OCI-LY3 (cell line): Measurements from ENCODE around the gene KRTAP5-5.

ENCODE experiments used
- H2AFZ ChIP-seq: fragments of 200-600, 300-600 bp; shearing (Covaris generic); 2 replicates; pipeline ENCODE4 v1.6.0; 2014; ENCODE audit warnings: antibody characterized with exemption, low read depth, low read length
- H3K27ac ChIP-seq: fragments of 200-600, 300-600 bp; sonication (generic); 2 replicates; pipeline ENCODE4 v1.5.1; 2014; ENCODE audit warnings: mild to moderate bottlenecking, low read length, moderate library complexity, mixed read lengths
- H3K27me3 ChIP-seq: fragments of 200-600, 300-600 bp; sonication (generic); 2 replicates; pipeline ENCODE4 v1.6.1; 2014; ENCODE audit warnings: low read depth, low read length, mixed read lengths
- H3K36me3 ChIP-seq: fragments of 200-600, 300-600 bp; sonication (generic); replicated peaks from 2 replicates; pipeline ENCODE3; 2014; ENCODE audit warnings: low read depth, low read length, mixed read lengths
- H3K4me1 ChIP-seq: fragments of 300-600, 200-600 bp; sonication (generic); 2 replicates; pipeline ENCODE4 v1.6.1; 2014; ENCODE audit warnings: low read length, mixed read lengths
- H3K4me2 ChIP-seq: fragments of 200-600, 300-600 bp; sonication (generic); 2 replicates; pipeline ENCODE4 v1.6.1; 2014; ENCODE audit warnings: low read length, mixed read lengths
- H3K4me3 ChIP-seq: fragments of 300-600, 200-600 bp; sonication (generic); 2 replicates; pipeline ENCODE4 v1.5.1; 2014; ENCODE audit warnings: antibody characterized with exemption, mild to moderate bottlenecking, low read length, moderate library complexity
- H3K79me2 ChIP-seq: fragments of 300-600, 200-600 bp; shearing (Covaris generic); 2 replicates; pipeline ENCODE4 v1.6.1; 2014; ENCODE audit warnings: mild to moderate bottlenecking, low read length, mixed read lengths
- H3K9ac ChIP-seq: fragments of 300-600, 200-600 bp; shearing (Covaris generic); 2 replicates; pipeline ENCODE4 v1.6.0; 2014; ENCODE audit warnings: mild to moderate bottlenecking, low read length, moderate library complexity
- H3K9me3 ChIP-seq: fragments of 200-600, 300-600 bp; shearing (Covaris generic); 2 replicates; pipeline ENCODE4 v1.6.1; 2014; ENCODE audit warnings: low read length, mixed read lengths; ENCODE audit not compliant: insufficient read depth
- H4K20me1 ChIP-seq: fragments of 200-600, 300-600 bp; sonication (generic); 2 replicates; pipeline ENCODE4 v1.6.1; 2016; ENCODE audit warnings: low read length, mixed read lengths; ENCODE audit not compliant: insufficient read depth
- EZH2phosphoT487 ChIP-seq: fragments of 200-600 bp; shearing (Covaris generic); IDR thresholded peaks from 2 replicates; pipeline ENCODE4 v1.6.1; 2018; ENCODE audit warnings: antibody characterized with exemption, mixed run types, low read depth
- TF ChIP-seq, protein P1 (sequence below): fragments of 200-600, 300-600 bp; sonication (generic); IDR thresholded peaks from 2 replicates; pipeline ENCODE4 v1.5.1; 2014; ENCODE audit warnings: antibody characterized with exemption, low read length, low read depth

Gene KRTAP5-5

DNA sequence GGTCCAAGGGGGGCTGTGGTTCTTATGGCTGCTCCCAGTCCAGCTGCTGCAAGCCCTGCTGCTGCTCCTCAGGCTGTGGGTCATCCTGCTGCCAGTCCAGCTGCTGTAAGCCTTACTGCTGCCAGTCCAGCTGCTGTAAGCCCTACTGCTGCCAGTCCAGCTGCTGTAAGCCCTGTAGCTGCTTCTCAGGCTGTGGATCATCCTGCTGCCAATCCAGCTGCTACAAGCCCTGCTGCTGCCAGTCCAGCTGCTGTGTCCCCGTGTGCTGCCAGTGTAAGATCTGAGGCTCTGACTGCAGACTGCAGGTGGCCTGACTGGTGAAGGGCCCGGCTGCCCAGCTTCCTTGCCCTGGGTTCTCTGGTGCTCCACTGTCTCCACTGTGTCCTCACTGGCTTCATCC is 696 bp downstream of the KRTAP5-5 start:
- no peaks in the 10 kb centered on the region for H3K4me1 ChIP-seq
- H3K4me2 ChIP-seq = no peak overlapping the region
- no peaks in the 10 kb centered on the region for H3K9me3 ChIP-seq
- H3K36me3 ChIP-seq = no peaks in the 10 kb centered on the region
- TF ChIP-seq EZH2phosphoT487 = no peak
- TF ChIP-seq, protein P1, sequence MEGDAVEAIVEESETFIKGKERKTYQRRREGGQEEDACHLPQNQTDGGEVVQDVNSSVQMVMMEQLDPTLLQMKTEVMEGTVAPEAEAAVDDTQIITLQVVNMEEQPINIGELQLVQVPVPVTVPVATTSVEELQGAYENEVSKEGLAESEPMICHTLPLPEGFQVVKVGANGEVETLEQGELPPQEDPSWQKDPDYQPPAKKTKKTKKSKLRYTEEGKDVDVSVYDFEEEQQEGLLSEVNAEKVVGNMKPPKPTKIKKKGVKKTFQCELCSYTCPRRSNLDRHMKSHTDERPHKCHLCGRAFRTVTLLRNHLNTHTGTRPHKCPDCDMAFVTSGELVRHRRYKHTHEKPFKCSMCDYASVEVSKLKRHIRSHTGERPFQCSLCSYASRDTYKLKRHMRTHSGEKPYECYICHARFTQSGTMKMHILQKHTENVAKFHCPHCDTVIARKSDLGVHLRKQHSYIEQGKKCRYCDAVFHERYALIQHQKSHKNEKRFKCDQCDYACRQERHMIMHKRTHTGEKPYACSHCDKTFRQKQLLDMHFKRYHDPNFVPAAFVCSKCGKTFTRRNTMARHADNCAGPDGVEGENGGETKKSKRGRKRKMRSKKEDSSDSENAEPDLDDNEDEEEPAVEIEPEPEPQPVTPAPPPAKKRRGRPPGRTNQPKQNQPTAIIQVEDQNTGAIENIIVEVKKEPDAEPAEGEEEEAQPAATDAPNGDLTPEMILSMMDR = no peak
- no peak overlapping the region for H3K9ac ChIP-seq
- H3K4me3 ChIP-seq = no peak overlapping the region
- H3K27me3 ChIP-seq = peaks cover 61% of the 10 kb centered on the region
- H3K79me2 ChIP-seq = no peaks in the 10 kb centered on the region
- no peak overlapping the region for H2AFZ ChIP-seq
- no peak overlapping the region for H3K27ac ChIP-seq
- H4K20me1 ChIP-seq = no peaks in the 10 kb centered on the region

DNA sequence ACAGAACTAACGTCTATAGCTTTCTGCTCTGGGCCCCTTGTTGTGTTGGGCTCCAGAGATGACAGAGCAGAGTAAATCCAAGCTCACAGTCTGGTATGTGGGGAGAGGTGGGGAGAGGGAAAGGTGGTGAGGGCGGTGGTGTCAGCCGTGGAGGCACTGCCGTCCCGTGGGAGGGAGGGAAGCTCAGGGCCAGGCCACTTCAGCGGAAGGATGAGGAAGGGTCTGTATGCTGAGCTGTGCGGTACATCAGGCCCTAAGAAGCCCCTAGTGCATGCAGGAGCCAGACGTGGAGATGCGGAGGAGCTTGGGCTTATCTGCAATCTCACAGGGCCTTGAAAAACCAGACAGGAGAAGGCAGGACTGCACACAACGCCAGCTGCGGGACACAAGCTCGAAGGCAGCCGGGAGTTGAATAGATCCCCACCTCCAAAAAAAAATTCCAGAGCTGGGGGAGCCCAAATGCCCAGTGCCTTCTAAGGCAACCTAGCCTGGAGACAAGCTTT is 1.5 kb downstream of the KRTAP5-5 start:
- no peak overlapping the region for H3K27ac ChIP-seq
- TF ChIP-seq, protein P1 = no peak
- TF ChIP-seq EZH2phosphoT487 = no peak
- H4K20me1 ChIP-seq = no peaks in the 10 kb centered on the region
- H2AFZ ChIP-seq = no peak overlapping the region
- H3K4me3 ChIP-seq = no peak overlapping the region
- no peaks in the 10 kb centered on the region for H3K79me2 ChIP-seq
- no peaks in the 10 kb centered on the region for H3K9me3 ChIP-seq
- no peaks in the 10 kb centered on the region for H3K4me1 ChIP-seq
- no peaks in the 10 kb centered on the region for H3K36me3 ChIP-seq
- no peak overlapping the region for H3K9ac ChIP-seq
- peaks cover 59% of the 10 kb centered on the region for H3K27me3 ChIP-seq
- H3K4me2 ChIP-seq = no peak overlapping the region

DNA sequence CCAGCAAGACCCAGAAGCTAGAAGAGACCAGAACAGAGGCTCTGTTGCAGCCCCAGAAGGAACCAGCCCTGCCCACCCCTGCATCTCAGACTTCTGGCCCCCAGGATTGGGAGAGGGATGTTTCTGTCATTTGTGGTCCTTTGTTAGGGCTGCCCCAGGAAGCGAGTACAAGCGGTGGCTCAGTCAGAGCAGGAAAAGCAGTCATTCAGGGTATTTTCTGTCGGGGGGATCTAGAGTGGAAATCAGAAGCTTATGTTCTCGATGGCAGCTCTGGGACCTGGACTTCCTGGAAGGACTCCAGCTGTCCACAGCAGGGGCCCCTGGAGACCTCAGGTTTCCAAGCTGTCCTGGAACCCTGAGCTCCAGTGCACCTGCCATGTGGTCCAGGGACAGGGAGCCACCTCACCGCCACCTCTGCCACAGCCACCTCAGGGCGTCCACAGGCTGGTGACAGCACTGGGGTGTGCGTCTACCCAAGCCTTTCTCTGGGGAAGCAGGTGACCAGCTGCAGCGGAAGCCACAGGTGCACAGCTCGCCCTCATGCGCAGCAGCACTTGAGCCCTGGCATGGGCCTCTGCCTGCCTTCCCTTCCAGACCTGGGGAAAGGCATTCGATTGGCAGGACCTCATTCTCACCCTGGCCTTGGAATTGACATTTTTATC is 2.6 kb downstream of the KRTAP5-5 start:
- H3K4me2 ChIP-seq = no peak overlapping the region
- H3K4me3 ChIP-seq = no peak overlapping the region
- no peaks in the 10 kb centered on the region for H3K36me3 ChIP-seq
- H4K20me1 ChIP-seq = no peaks in the 10 kb centered on the region
- no peaks in the 10 kb centered on the region for H3K79me2 ChIP-seq
- H3K9me3 ChIP-seq = no peaks in the 10 kb centered on the region
- no peak overlapping the region for H3K27ac ChIP-seq
- peaks cover 52% of the 10 kb centered on the region for H3K27me3 ChIP-seq
- TF ChIP-seq EZH2phosphoT487 = no peak
- TF ChIP-seq, protein P1 = no peak
- H3K9ac ChIP-seq = no peak overlapping the region
- no peaks in the 10 kb centered on the region for H3K4me1 ChIP-seq
- H2AFZ ChIP-seq = no peak overlapping the region

DNA sequence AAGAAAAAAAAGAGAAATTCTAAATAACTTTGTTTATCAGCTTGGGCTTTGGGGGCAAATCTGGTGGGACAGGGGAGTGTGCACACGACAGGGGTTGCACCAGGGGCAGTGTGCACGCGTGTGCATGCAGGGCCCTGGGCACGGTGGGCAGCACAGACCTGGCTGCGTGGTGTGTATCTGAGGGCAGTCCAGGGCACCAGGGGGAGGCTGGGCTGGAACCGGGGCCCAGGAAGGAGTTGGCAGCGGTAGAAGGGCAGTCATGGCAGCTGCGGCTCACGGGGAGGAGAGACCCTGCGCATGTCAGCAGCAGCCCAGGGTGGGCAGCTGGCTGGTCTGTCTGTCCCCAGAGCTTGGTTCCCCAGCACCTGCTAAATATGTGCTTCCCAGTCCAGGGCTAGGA is 4.3 kb downstream of the KRTAP5-5 start:
- H3K9me3 ChIP-seq = no peaks in the 10 kb centered on the region
- no peak overlapping the region for H2AFZ ChIP-seq
- no peak overlapping the region for H3K4me2 ChIP-seq
- no peak overlapping the region for H3K9ac ChIP-seq
- H3K79me2 ChIP-seq = no peaks in the 10 kb centered on the region
- no peak overlapping the region for H3K27ac ChIP-seq
- no peaks in the 10 kb centered on the region for H3K36me3 ChIP-seq
- peaks cover 43% of the 10 kb centered on the region for H3K27me3 ChIP-seq
- H3K4me1 ChIP-seq = no peaks in the 10 kb centered on the region
- no peak for TF ChIP-seq EZH2phosphoT487
- TF ChIP-seq, protein P1 = no peak
- H3K4me3 ChIP-seq = no peak overlapping the region
- no peaks in the 10 kb centered on the region for H4K20me1 ChIP-seq
